Measurements from ENCODE around the gene GRXCR1. TPM values are rescaled to one million over a fixed set of nuclear protein-coding genes. Genes with fewer than 3 reads are reported as not detected.

GRXCR1 gene
- total RNA-seq, 4 donors from 2014 or later: not detected

DNA sequence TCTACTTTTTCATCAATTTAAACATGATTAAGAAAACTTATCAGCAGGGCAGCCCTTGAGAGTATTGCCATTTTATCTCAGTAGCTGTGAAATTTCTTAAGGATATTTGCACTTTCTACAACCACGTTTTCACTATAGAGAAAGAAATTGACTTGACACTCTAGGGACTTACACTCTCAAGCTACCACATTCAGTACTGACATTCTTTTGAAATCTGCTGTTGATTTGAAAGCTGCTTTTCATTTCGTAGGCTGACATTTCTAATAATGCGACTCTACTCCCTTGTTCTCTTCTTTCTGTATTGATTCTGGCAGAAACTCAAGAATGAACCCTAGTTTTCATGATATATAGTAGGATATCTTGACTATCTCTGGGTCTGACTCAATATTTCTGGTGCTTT is 13.7 kb upstream of the GRXCR1 start:
- Histone ChIP-seq H3K36me3 (no peaks in the 10 kb centered on the region), H3K27ac (no peak overlapping the region), H3K27me3 (no peaks in the 10 kb centered on the region), H3K4me1 (no peaks in the 10 kb centered on the region), H3K4me3 (no peak overlapping the region), H3K9me3 (no peaks in the 10 kb centered on the region)
- no peak for ATAC-seq
- in situ Hi-C loops (cut with MboI; ENCODE audit: low sequenced_read_pairs in 4 of 4): no loop called here
- intact Hi-C loops (cut with DNase I; ENCODE audit: low total_unique reads): no loop called here
- DNase-seq: no peak
- TF ChIP-seq POLR2A (IDR thresholded peaks at IDR 0.05): no peak
- TF ChIP-seq, protein P1, sequence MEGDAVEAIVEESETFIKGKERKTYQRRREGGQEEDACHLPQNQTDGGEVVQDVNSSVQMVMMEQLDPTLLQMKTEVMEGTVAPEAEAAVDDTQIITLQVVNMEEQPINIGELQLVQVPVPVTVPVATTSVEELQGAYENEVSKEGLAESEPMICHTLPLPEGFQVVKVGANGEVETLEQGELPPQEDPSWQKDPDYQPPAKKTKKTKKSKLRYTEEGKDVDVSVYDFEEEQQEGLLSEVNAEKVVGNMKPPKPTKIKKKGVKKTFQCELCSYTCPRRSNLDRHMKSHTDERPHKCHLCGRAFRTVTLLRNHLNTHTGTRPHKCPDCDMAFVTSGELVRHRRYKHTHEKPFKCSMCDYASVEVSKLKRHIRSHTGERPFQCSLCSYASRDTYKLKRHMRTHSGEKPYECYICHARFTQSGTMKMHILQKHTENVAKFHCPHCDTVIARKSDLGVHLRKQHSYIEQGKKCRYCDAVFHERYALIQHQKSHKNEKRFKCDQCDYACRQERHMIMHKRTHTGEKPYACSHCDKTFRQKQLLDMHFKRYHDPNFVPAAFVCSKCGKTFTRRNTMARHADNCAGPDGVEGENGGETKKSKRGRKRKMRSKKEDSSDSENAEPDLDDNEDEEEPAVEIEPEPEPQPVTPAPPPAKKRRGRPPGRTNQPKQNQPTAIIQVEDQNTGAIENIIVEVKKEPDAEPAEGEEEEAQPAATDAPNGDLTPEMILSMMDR (IDR thresholded peaks at IDR 0.05 in 4 of 5, conservative IDR thresholded peaks at IDR 0.05 in 1 of 5): no peak

DNA sequence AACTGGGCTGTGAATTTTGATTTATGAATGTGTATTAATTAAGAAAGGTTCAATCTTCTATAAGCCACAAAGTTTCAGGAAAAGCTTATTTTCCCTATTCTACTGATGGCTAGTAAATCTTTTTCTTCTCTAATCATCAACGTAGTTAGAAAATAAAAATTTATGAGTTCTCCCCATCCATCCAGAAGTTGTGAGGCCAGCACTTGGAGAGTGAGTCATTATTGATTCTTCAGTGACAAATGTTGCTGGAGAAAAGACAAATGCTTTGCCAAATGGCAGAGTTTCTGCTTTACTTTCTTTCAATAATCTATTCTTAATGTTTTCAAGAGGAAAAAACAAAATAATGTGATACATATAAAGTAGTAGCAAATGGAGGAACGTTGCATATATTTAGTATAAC is 11.3 kb upstream of the GRXCR1 start:
- Histone ChIP-seq H3K4me1 (no peaks in the 10 kb centered on the region), H3K27ac (no peak overlapping the region), H3K4me3 (no peak overlapping the region), H3K27me3 (no peaks in the 10 kb centered on the region), H3K9me3 (no peaks in the 10 kb centered on the region), H3K36me3 (no peaks in the 10 kb centered on the region)
- no peak for TF ChIP-seq POLR2A (IDR thresholded peaks at IDR 0.05)
- TF ChIP-seq, protein P1 (IDR thresholded peaks at IDR 0.05 in 4 of 5, conservative IDR thresholded peaks at IDR 0.05 in 1 of 5): no peak
- in situ Hi-C loops (cut with MboI; ENCODE audit: low sequenced_read_pairs in 4 of 4): no loop called here
- ATAC-seq (no peak), DNase-seq (no peak)
- intact Hi-C loops (cut with DNase I; ENCODE audit: low total_unique reads): no loop called here

DNA sequence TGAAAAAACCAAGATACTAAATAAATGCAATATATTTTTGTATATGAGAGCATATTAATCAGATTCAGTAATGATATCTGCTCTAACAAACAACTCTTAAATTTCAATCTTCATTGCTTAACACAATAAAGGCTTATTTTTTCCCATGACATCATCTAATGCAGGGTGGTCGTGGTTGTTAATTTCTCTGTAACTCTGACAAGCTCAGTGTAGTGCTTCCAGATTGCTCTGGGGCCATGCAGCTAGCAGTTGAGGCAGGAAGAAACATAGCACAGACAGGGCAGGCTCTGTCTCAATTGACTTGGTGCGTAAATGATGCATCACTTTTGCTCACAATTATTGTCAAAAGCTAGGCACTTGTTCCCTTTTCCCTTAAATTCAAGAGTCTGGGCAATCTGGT is 869 bp upstream of the GRXCR1 start:
- no peak overlapping the region for H3K4me3 ChIP-seq
- in situ Hi-C loops (cut with MboI; ENCODE audit: low sequenced_read_pairs in 4 of 4) (no loop called here), intact Hi-C loops (cut with DNase I; ENCODE audit: low total_unique reads) (no loop called here)
- no peak overlapping the region for H3K27ac ChIP-seq
- TF ChIP-seq POLR2A (IDR thresholded peaks at IDR 0.05): no peak
- TF ChIP-seq, protein P1 (IDR thresholded peaks at IDR 0.05 in 4 of 5, conservative IDR thresholded peaks at IDR 0.05 in 1 of 5): no peak
- no peaks in the 10 kb centered on the region for H3K36me3 ChIP-seq
- ATAC-seq: no peak
- H3K9me3 ChIP-seq: no peaks in the 10 kb centered on the region
- H3K4me1 ChIP-seq: no peaks in the 10 kb centered on the region
- no peaks in the 10 kb centered on the region for H3K27me3 ChIP-seq
- DNase-seq: no peak

DNA sequence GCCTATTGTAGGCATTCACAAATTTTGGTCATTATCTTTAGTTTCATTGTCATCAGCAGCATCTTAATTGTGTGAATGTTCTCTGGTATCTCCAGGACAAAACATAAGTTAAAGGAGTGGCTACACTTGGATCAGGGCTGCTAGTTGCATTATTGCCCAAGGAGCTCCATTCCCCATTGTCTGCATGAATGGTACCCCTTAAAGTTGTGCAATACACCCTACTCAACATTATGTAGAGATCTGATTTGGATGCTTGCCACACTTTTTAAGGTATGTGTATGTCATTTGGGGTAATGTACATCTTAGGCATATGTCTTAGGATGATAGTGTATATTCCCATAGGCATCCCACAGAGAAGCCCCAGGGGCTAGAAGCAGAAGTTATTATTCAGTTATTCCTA is 2.9 kb downstream of the GRXCR1 start:
- H3K4me3 ChIP-seq: no peak overlapping the region
- H3K4me1 ChIP-seq: no peaks in the 10 kb centered on the region
- no peaks in the 10 kb centered on the region for H3K9me3 ChIP-seq
- no peak for DNase-seq
- intact Hi-C loops (cut with DNase I; ENCODE audit: low total_unique reads) (no loop called here), in situ Hi-C loops (cut with MboI; ENCODE audit: low sequenced_read_pairs in 4 of 4) (no loop called here)
- no peaks in the 10 kb centered on the region for H3K27me3 ChIP-seq
- no peak overlapping the region for H3K27ac ChIP-seq
- TF ChIP-seq, protein P1 (IDR thresholded peaks at IDR 0.05 in 4 of 5, conservative IDR thresholded peaks at IDR 0.05 in 1 of 5): no peak
- TF ChIP-seq POLR2A (IDR thresholded peaks at IDR 0.05): no peak
- ATAC-seq: no peak
- no peaks in the 10 kb centered on the region for H3K36me3 ChIP-seq

DNA sequence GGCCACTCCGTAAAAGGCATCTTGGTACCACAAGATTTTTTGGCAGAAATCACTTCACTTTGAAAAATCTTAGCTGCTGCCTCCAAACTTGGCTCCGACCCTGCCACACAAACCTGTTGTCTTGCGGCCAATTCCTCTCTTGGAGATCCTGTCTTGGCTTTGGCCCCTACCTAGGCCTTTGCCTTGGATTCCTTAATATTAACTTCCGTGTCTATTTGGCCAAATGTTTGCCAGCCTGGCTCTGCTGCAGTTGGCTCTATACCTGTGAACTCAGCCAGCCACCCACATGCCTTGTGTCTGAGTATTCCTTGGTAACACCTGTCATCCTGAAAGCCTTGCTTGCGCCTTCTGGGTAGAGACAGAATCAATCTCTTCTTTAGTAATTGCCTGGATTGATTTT is 12.5 kb downstream of the GRXCR1 start:
- ATAC-seq (no peak), DNase-seq (no peak)
- in situ Hi-C loops (cut with MboI; ENCODE audit: low sequenced_read_pairs in 4 of 4): no loop called here

More for the DNA sequence above, 12.5 kb downstream of the GRXCR1 start:
- no peaks in the 10 kb centered on the region for H3K27me3 ChIP-seq
- H3K4me3 ChIP-seq: no peak overlapping the region
- no peaks in the 10 kb centered on the region for H3K36me3 ChIP-seq
- intact Hi-C loops (cut with DNase I; ENCODE audit: low total_unique reads): no loop called here
- H3K4me1 ChIP-seq: no peaks in the 10 kb centered on the region
- H3K9me3 ChIP-seq: no peaks in the 10 kb centered on the region
- no peak overlapping the region for H3K27ac ChIP-seq
- TF ChIP-seq POLR2A (IDR thresholded peaks at IDR 0.05): no peak
- TF ChIP-seq, protein P1 (IDR thresholded peaks at IDR 0.05 in 4 of 5, conservative IDR thresholded peaks at IDR 0.05 in 1 of 5): no peak
